H9 (cell line): Measurements from ENCODE around the gene STMN3. TPM values are rescaled to one million over a fixed set of nuclear protein-coding genes. Genes with fewer than 3 reads are reported as not detected.
A peak's percentile ranks its signal among the peaks of the same experiment; 100 is the strongest.

Source experiments
- DNase-seq: peaks from one replicate; pipeline ENCODE4 v3.0.0-alpha.2; 2017
- H2AFZ ChIP-seq: one replicate; pipeline ENCODE4 v1.6.1; 2013; ENCODE audit warnings: mild to moderate bottlenecking, low read length, control low read depth, moderate library complexity
- H2AK5ac ChIP-seq: 2 replicates; pipeline ENCODE4 v1.6.1; 2013; ENCODE audit warnings: low read length, control low read depth, mixed read lengths; ENCODE audit not compliant: insufficient read length
- H2BK120ac ChIP-seq: one replicate; pipeline ENCODE4 v1.6.1; 2013; ENCODE audit warnings: low read depth, mild to moderate bottlenecking, low read length, control low read depth, inconsistent platforms; ENCODE audit not compliant: poor library complexity, severe bottlenecking
- H2BK12ac ChIP-seq: 2 replicates; pipeline ENCODE4 v1.6.1; 2013; ENCODE audit warnings: low read length, control low read depth, mixed read lengths, low read depth; ENCODE audit not compliant: insufficient read length
- H2BK15ac ChIP-seq: 2 replicates; pipeline ENCODE4 v1.6.1; 2013; ENCODE audit warnings: low read depth, low read length, control low read depth
- H2BK20ac ChIP-seq: one replicate; pipeline ENCODE4 v1.6.1; 2013; ENCODE audit warnings: low read depth, mild to moderate bottlenecking, low read length, control low read depth, inconsistent platforms; ENCODE audit not compliant: poor library complexity, severe bottlenecking
- H2BK5ac ChIP-seq: 2 replicates; pipeline ENCODE4 v1.6.1; 2013; ENCODE audit warnings: low read length, control low read depth, mixed read lengths; ENCODE audit not compliant: insufficient read length
- H3K14ac ChIP-seq: 2 replicates; pipeline ENCODE4 v1.6.1; 2013; ENCODE audit warnings: low read length, control low read depth; ENCODE audit not compliant: insufficient read depth
- H3K18ac ChIP-seq: 2 replicates; pipeline ENCODE4 v1.6.1; 2013; ENCODE audit warnings: low read depth, mild to moderate bottlenecking, mixed read lengths, low read length, control low read depth; ENCODE audit not compliant: insufficient read length
- H3K23ac ChIP-seq: 2 replicates; pipeline ENCODE4 v1.6.1; 2013; ENCODE audit warnings: low read length, control low read depth, mixed read lengths, low read depth; ENCODE audit not compliant: insufficient read length
- H3K23me2 ChIP-seq: 2 replicates; pipeline ENCODE4 v1.6.1; 2013; ENCODE audit warnings: low read depth, mild to moderate bottlenecking, mixed read lengths, low read length, control low read depth; ENCODE audit not compliant: insufficient read length, poor library complexity, severe bottlenecking
- H3K27ac ChIP-seq: 2 replicates; pipeline ENCODE4 v1.5.1; 2013; ENCODE audit warnings: low read length, control low read depth, mixed read lengths, low read depth; ENCODE audit not compliant: insufficient read length
- H3K27me3 ChIP-seq: 2 replicates; pipeline ENCODE4 v1.6.1; 2013; ENCODE audit warnings: low read length, control low read depth, inconsistent platforms; ENCODE audit not compliant: insufficient read depth
- H3K4ac ChIP-seq: 2 replicates; pipeline ENCODE4 v1.6.1; 2013; ENCODE audit warnings: low read depth, mild to moderate bottlenecking, control low read depth, inconsistent platforms, low read length, moderate library complexity
- H3K4me1 ChIP-seq: 2 replicates; pipeline ENCODE4 v1.6.1; 2013; ENCODE audit warnings: low read length, control low read depth, inconsistent platforms; ENCODE audit not compliant: insufficient read depth
- H3K4me2 ChIP-seq: 2 replicates; pipeline ENCODE4 v1.6.1; 2013; ENCODE audit warnings: low read length, control low read depth, mixed read lengths; ENCODE audit not compliant: insufficient read length, insufficient read depth
- H3K56ac ChIP-seq: 2 replicates; pipeline ENCODE4 v1.6.1; 2013; ENCODE audit warnings: low read depth, mild to moderate bottlenecking, mixed read lengths, low read length, control low read depth; ENCODE audit not compliant: insufficient read length
- H3K79me1 ChIP-seq: 2 replicates; pipeline ENCODE4 v1.6.1; 2013; ENCODE audit warnings: low read depth, mild to moderate bottlenecking, moderate library complexity, low read length, control low read depth, inconsistent platforms; ENCODE audit not compliant: insufficient read depth, poor library complexity, severe bottlenecking
- H3K79me2 ChIP-seq: 2 replicates; pipeline ENCODE4 v1.6.1; 2013; ENCODE audit warnings: low read length, control low read depth, inconsistent platforms; ENCODE audit not compliant: insufficient read depth
- H3K9ac ChIP-seq: 2 replicates; pipeline ENCODE4 v1.6.1; 2013; ENCODE audit warnings: low read length, control low read depth, mixed read lengths; ENCODE audit not compliant: insufficient read length; ENCODE audit errors: extremely low read depth
- H3K9me3 ChIP-seq: one replicate; pipeline ENCODE4 v1.6.1; 2013; ENCODE audit warnings: low read depth, low read length, inconsistent platforms; ENCODE audit not compliant: control insufficient read depth
- H3T11ph ChIP-seq: one replicate; pipeline ENCODE4 v1.6.1; 2013; ENCODE audit warnings: mild to moderate bottlenecking, low read length, control low read depth, inconsistent platforms
- H4K20me1 ChIP-seq: one replicate; pipeline ENCODE4 v1.6.1; 2013; ENCODE audit not compliant: control insufficient read depth, insufficient read length, insufficient read depth
- H4K5ac ChIP-seq: 2 replicates; pipeline ENCODE4 v1.6.1; 2013; ENCODE audit warnings: low read depth, mild to moderate bottlenecking, mixed read lengths, low read length, control low read depth; ENCODE audit not compliant: insufficient read length
- H4K8ac ChIP-seq: replicated peaks from 2 replicates; pipeline ENCODE4 v1.6.1; 2013; ENCODE audit warnings: low read length, control low read depth, mixed read lengths, low read depth; ENCODE audit not compliant: insufficient read length
- H4K91ac ChIP-seq: 2 replicates; pipeline ENCODE4 v1.6.1; 2013; ENCODE audit warnings: low read depth, mild to moderate bottlenecking, moderate library complexity, mixed read lengths, low read length, control low read depth; ENCODE audit not compliant: insufficient read length
- H3K27ac Mint-ChIP-seq, 3 experiments: 2 replicates in 2 of 3; 3 replicates in 1 of 3; pipeline ENCODE4 v1.8.0; 2020 to 2021; ENCODE audit warnings: mixed read lengths in 3 of 3, mild to moderate bottlenecking in 1 of 3, moderate library complexity in 1 of 3
- H3K27me3 Mint-ChIP-seq: 2 replicates; pipeline ENCODE4 v1.8.0; 2021; ENCODE audit warnings: low read depth, mild to moderate bottlenecking, moderate library complexity, mixed read lengths
- H3K36me3 Mint-ChIP-seq, 3 experiments: 2 replicates in 2 of 3; 3 replicates in 1 of 3; pipeline ENCODE4 v1.8.0; 2020 to 2021; ENCODE audit warnings: low read depth in 3 of 3, mixed read lengths in 3 of 3; ENCODE audit not compliant: insufficient read depth in 1 of 3
- H3K4me1 Mint-ChIP-seq, 2 experiments: 2 replicates each; pipeline ENCODE4 v1.8.0; 2020; ENCODE audit warnings: mixed read lengths in 2 of 2
- H3K4me3 Mint-ChIP-seq, 2 experiments: 2 replicates in 1 of 2; 3 replicates in 1 of 2; pipeline ENCODE4 v1.8.0; 2020 to 2021; ENCODE audit warnings: mild to moderate bottlenecking in 2 of 2, mixed read lengths in 2 of 2, moderate library complexity in 1 of 2
- H3K9me3 Mint-ChIP-seq, 2 experiments: 2 replicates in 1 of 2; 3 replicates in 1 of 2; pipeline ENCODE4 v1.8.0; 2020; ENCODE audit warnings: mild to moderate bottlenecking in 2 of 2, mixed read lengths in 2 of 2, moderate library complexity in 1 of 2
- CTCF ChIP-seq: fragments of 200-600 bp; sonication (generic); conservative IDR thresholded peaks from 3 replicates; pipeline ENCODE4 v1.8.0; 2021; ENCODE audit warnings: antibody characterized with exemption, mild to moderate bottlenecking
- WGBS: extraction: QIAGEN DNeasy Blood & Tissue Kit; methylation state at CpG from one replicate; pipeline ENCODE4 v1.1.7; 2013; ENCODE audit warnings: missing lambda C conversion rate, low lambda C conversion rate, mixed read lengths; ENCODE audit not compliant: insufficient read length; ENCODE audit errors: extremely low coverage; 5-methylcytosine and 5-hydroxymethylcytosine counted together
- long read RNA-seq: library from polyadenylated mRNA; unstranded; transcript quantifications from one replicate; pipeline ENCODE4 v2.0.0, GENCODE V29; 2020
- total RNA-seq: library from RNA; stranded (reverse); gene quantifications from 2 replicates; pipeline ENCODE4 v1.2.1, GENCODE V29; 2021

Gene STMN3
- 54.0 and 58.4 TPM in 2 replicates for total RNA-seq
- long read RNA-seq, transcript STMN3-201 (5 exons, 2,255 nt) = major isoform, 131 of 165 reads
- long read RNA-seq, partial matches to known transcripts = 10 of 165 reads
- long read RNA-seq, other reads (novel, unspliced or antisense) = 24 of 165 reads

- no peaks in the 10 kb centered on the region for H3K79me2 ChIP-seq
- no peak within 1 kb of the TSS for H2BK12ac ChIP-seq
- no peak within 1 kb of the TSS for H2BK120ac ChIP-seq
- H3K4me2 ChIP-seq = peak within 1 kb of the TSS; percentile 57
- H2AK5ac ChIP-seq = no peak within 1 kb of the TSS
- Mint-ChIP-seq H3K4me3 (peak within 1 kb of the TSS; percentile 73 to 84), H3K27ac (peak within 1 kb of the TSS; percentile 98), H3K27me3 (peaks cover 5% of the 10 kb centered on the region), H3K9me3 (no peaks in the 10 kb centered on the region), H3K36me3 (no peaks in the 10 kb centered on the region), H3K4me1 (peaks cover 17 to 21% of the 10 kb centered on the region in 2 experiments)
- H3T11ph ChIP-seq = no peak within 1 kb of the TSS
- H3K27me3 ChIP-seq = no peaks in the 10 kb centered on the region
- H3K9me3 ChIP-seq = no peaks in the 10 kb centered on the region
- no peak for TF ChIP-seq CTCF
- no peaks in the 10 kb centered on the region for H4K20me1 ChIP-seq
- H3K27ac ChIP-seq = no peak within 1 kb of the TSS
- no peak within 1 kb of the TSS for H2AFZ ChIP-seq
- peak within 1 kb of the TSS; percentile 63 for H4K91ac ChIP-seq
- no peaks in the 10 kb centered on the region for H3K4me1 ChIP-seq
- H2BK15ac ChIP-seq = no peak within 1 kb of the TSS
- no peak within 1 kb of the TSS for H2BK5ac ChIP-seq
- H3K18ac ChIP-seq = peak within 1 kb of the TSS; percentile 83
- no peak within 1 kb of the TSS for H4K8ac ChIP-seq
- peaks cover 4% of the 10 kb centered on the region for H3K23me2 ChIP-seq
- H3K56ac ChIP-seq = no peak within 1 kb of the TSS
- H3K4ac ChIP-seq = no peak within 1 kb of the TSS
- no CpG with 5 or more reads among the region's 73 CpGs for WGBS
- H2BK20ac ChIP-seq = no peak within 1 kb of the TSS
- H3K14ac ChIP-seq = peak within 1 kb of the TSS; percentile 88
- no peak within 1 kb of the TSS for H3K23ac ChIP-seq
- DNase-seq = peak; percentile 98
- H3K9ac ChIP-seq = peak within 1 kb of the TSS; percentile 53
- no peaks in the 10 kb centered on the region for H3K79me1 ChIP-seq
- no peak within 1 kb of the TSS for H4K5ac ChIP-seq
Observed at GRCh38 chr20:63653041-63653973, at the start of gene STMN3. Gene STMN3, minus strand, starts transcription at chr20:63653424. Its CDS starts 79 bp downstream, at chr20:63653345.
